NCI-H2107 treated with DMSO at 0.1 percent for 48 hours (cell line): Measurements from ENCODE around the gene ZP1.
"Not testable (repeated sequence)": the region's sequence is repeated elsewhere in the genome, so short reads cannot be mapped to it uniquely, and the experiment has no call there.

Source experiments
- DNase-seq: peaks from one replicate; lab custom pipeline; 2025; ENCODE audit not compliant: unreplicated experiment; lab: John Stamatoyannopoulos, UW

Gene ZP1

GRCh38 chr11:60866911-60867870 is at the start of gene ZP1:
Gene ZP1, plus strand, starts transcription at chr11:60867542. Its CDS starts 20 bp downstream, at chr11:60867562.
- no peak for DNase-seq

GRCh38 chr11:60818057-60818456 is 49.3 kb upstream of the ZP1 start:
- no peak for DNase-seq

- DNase-seq: no peak
Observed at GRCh38 chr11:60821827-60822599, 45.3 kb upstream of the ZP1 start.

GRCh38 chr11:60823745-60824306 is 43.5 kb upstream of the ZP1 start:
- DNase-seq: not testable (repeated sequence)

- no peak for DNase-seq
Observed at GRCh38 chr11:60825118-60825517, 42.2 kb upstream of the ZP1 start.

GRCh38 chr11:60825790-60826189 is 41.6 kb upstream of the ZP1 start:
- no peak for DNase-seq

- no peak for DNase-seq
Observed at GRCh38 chr11:60830478-60831142, 36.7 kb upstream of the ZP1 start.

- peak; percentile 79 for DNase-seq
Observed at GRCh38 chr11:60831143-60831500, 36.2 kb upstream of the ZP1 start.

- no peak for DNase-seq
Observed at GRCh38 chr11:60831501-60832079, 35.8 kb upstream of the ZP1 start.

GRCh38 chr11:60834742-60835533 is 32.4 kb upstream of the ZP1 start:
- DNase-seq: no peak

- no peak for DNase-seq
Observed at GRCh38 chr11:60835534-60835846, 31.9 kb upstream of the ZP1 start.

- no peak for DNase-seq
Observed at GRCh38 chr11:60836866-60837515, 30.4 kb upstream of the ZP1 start.

- no peak for DNase-seq
Observed at GRCh38 chr11:60838132-60838531, 29.2 kb upstream of the ZP1 start.

GRCh38 chr11:60840470-60841430 is 26.6 kb upstream of the ZP1 start:
- DNase-seq: no peak

- DNase-seq: peak; percentile 84
Observed at GRCh38 chr11:60841797-60842667, 25.3 kb upstream of the ZP1 start, which contains the start of gene CCDC86. Gene CCDC86, plus strand, starts transcription at chr11:60842113. Its CDS starts 12 bp downstream, at chr11:60842125.

- DNase-seq: no peak
Observed at GRCh38 chr11:60842668-60843600, 24.4 kb upstream of the ZP1 start.
